IMR-90 (cell line): Measurements from ENCODE around the gene ZKSCAN8. TPM values are rescaled to one million over a fixed set of nuclear protein-coding genes. Genes with fewer than 3 reads are reported as not detected.

Experiments
- ATAC-seq: fragments of 200-7000 bp; cut with Tn5 transposase; 2 replicates; pipeline ENCODE4 v1.9.1; 2020; ENCODE audit warnings: low read depth, mild to moderate bottlenecking, moderate library complexity
- BruUV-seq: library from RNA; stranded (reverse); fragments of 400-500 nt; replicated peaks from 2 replicates; lab custom pipeline; 2021; lab: Mats Ljungman, UMichigan
- CTCF ChIA-PET: fragments of 300-600 bp; formaldehyde crosslinking; extraction: SDS; loops from one replicate; lab custom pipeline; 2021; ENCODE audit warnings: antibody characterized with exemption; lab: Yijun Ruan, JAX
- POLR2A ChIA-PET: fragments of 300-600 bp; sonication (Branson Sonifier 250); formaldehyde crosslinking; loops from one replicate; lab custom pipeline; 2022; ENCODE audit warnings: antibody characterized with exemption; ENCODE audit not compliant: unreplicated experiment; lab: Charles Lee
- DNase-seq: peaks from one replicate; pipeline ENCODE4 v3.0.0; 2013
- H2AFZ ChIP-seq: replicated peaks from 2 replicates; pipeline ENCODE3; 2013; ENCODE audit warnings: low read length, mild to moderate bottlenecking; ENCODE audit not compliant: poor library complexity
- H2AK5ac ChIP-seq: 2 replicates; pipeline ENCODE4 v1.6.1; 2013; ENCODE audit warnings: low read depth, low read length, inconsistent platforms
- H2AK9ac ChIP-seq: replicated peaks from 2 replicates; pipeline ENCODE3; 2013; ENCODE audit warnings: mild to moderate bottlenecking, low read depth, low read length, moderate library complexity; ENCODE audit not compliant: poor library complexity
- H2BK120ac ChIP-seq: 2 replicates; pipeline ENCODE4 v1.6.1; 2013; ENCODE audit warnings: low read depth, low read length, inconsistent platforms
- H2BK15ac ChIP-seq: 3 replicates; pipeline ENCODE4 v1.6.1; 2013; ENCODE audit warnings: low read depth, low read length, inconsistent platforms
- H2BK20ac ChIP-seq: 2 replicates; pipeline ENCODE4 v1.6.1; 2013; ENCODE audit warnings: low read depth, mild to moderate bottlenecking, inconsistent platforms, low read length, moderate library complexity
- H2BK5ac ChIP-seq: 2 replicates; pipeline ENCODE4 v1.6.1; 2013; ENCODE audit warnings: mild to moderate bottlenecking, low read depth, low read length, inconsistent platforms; ENCODE audit not compliant: poor library complexity, severe bottlenecking
- H3K14ac ChIP-seq: replicated peaks from 2 replicates; pipeline ENCODE4 v1.6.1; 2013; ENCODE audit warnings: low read depth, low read length, inconsistent platforms
- H3K18ac ChIP-seq: 2 replicates; pipeline ENCODE4 v1.6.1; 2013; ENCODE audit warnings: low read depth, low read length, control low read depth
- H3K23ac ChIP-seq: 2 replicates; pipeline ENCODE4 v1.6.1; 2013; ENCODE audit warnings: low read depth, low read length, inconsistent platforms
- H3K27ac ChIP-seq: 2 replicates; pipeline ENCODE4 v1.5.1; 2013; ENCODE audit warnings: mild to moderate bottlenecking, control low read depth, low read length; ENCODE audit not compliant: insufficient read depth
- H3K27me3 ChIP-seq: 2 replicates; pipeline ENCODE4 v1.6.1; 2013; ENCODE audit warnings: low read length; ENCODE audit not compliant: control insufficient read depth, insufficient read depth
- H3K36me3 ChIP-seq: 2 replicates; pipeline ENCODE4 v1.6.1; 2013; ENCODE audit warnings: low read length, mixed read lengths; ENCODE audit not compliant: control insufficient read depth, insufficient read depth
- H3K4ac ChIP-seq: 2 replicates; pipeline ENCODE4 v1.6.1; 2013; ENCODE audit warnings: low read depth, low read length, inconsistent platforms
- H3K4me1 ChIP-seq: 2 replicates; pipeline ENCODE4 v1.6.1; 2013; ENCODE audit warnings: low read length, mixed read lengths; ENCODE audit not compliant: control insufficient read depth, insufficient read depth
- H3K4me2 ChIP-seq: 2 replicates; pipeline ENCODE4 v1.6.1; 2013; ENCODE audit warnings: low read depth, mild to moderate bottlenecking, control low read depth, low read length, moderate library complexity
- H3K4me3 ChIP-seq: 2 replicates; pipeline ENCODE4 v1.5.1; 2013; ENCODE audit warnings: low read depth, mild to moderate bottlenecking, control low read depth, low read length, moderate library complexity; ENCODE audit not compliant: insufficient read depth
- H3K56ac ChIP-seq: 2 replicates; pipeline ENCODE4 v1.6.1; 2013; ENCODE audit warnings: low read length, inconsistent platforms; ENCODE audit not compliant: insufficient read depth; ENCODE audit errors: extremely low read depth
- H3K79me1 ChIP-seq, 2 experiments: 2 replicates each; pipeline ENCODE4 v1.6.1; 2013; ENCODE audit warnings: low read length in 2 of 2, inconsistent platforms in 1 of 2, low read depth in 1 of 2
- H3K9ac ChIP-seq: 2 replicates; pipeline ENCODE4 v1.6.1; 2013; ENCODE audit warnings: low read depth, low read length, control low read depth
- H3K9me1 ChIP-seq: 2 replicates; pipeline ENCODE4 v1.6.1; 2013; ENCODE audit warnings: low read length, inconsistent platforms; ENCODE audit not compliant: insufficient read depth
- H3K9me3 ChIP-seq: 2 replicates; pipeline ENCODE4 v1.6.1; 2013; ENCODE audit warnings: low read length; ENCODE audit not compliant: control insufficient read depth, insufficient read depth
- H4K20me1 ChIP-seq: 2 replicates; pipeline ENCODE4 v1.6.1; 2013; ENCODE audit warnings: low read length, inconsistent platforms; ENCODE audit not compliant: insufficient read depth
- H4K5ac ChIP-seq: 2 replicates; pipeline ENCODE4 v1.6.1; 2013; ENCODE audit warnings: mild to moderate bottlenecking, low read depth, low read length, control low read depth
- H4K8ac ChIP-seq, 2 experiments: 2 replicates each; pipeline ENCODE4 v1.6.1; 2013; ENCODE audit warnings: low read depth in 2 of 2, low read length in 2 of 2, control low read depth in 1 of 2, inconsistent platforms in 1 of 2
- H4K91ac ChIP-seq: 2 replicates; pipeline ENCODE4 v1.6.1; 2013; ENCODE audit warnings: low read depth, low read length, inconsistent platforms; ENCODE audit not compliant: insufficient read depth
- BHLHE40 ChIP-seq: fragments of 150-350 bp; IDR thresholded peaks from 2 replicates; pipeline ENCODE4 v1.6.1; 2016; ENCODE audit warnings: mild to moderate bottlenecking, low read depth, low read length
- CEBPB ChIP-seq: IDR thresholded peaks from 2 replicates; pipeline ENCODE4 v1.6.1; 2012; ENCODE audit warnings: low read depth, low read length, improper control_type of control experiment
- CHD1 ChIP-seq: IDR thresholded peaks from 2 replicates; pipeline ENCODE4 v1.6.1; 2012; ENCODE audit warnings: low read depth, low read length, improper control_type of control experiment
- ELK1 ChIP-seq: fragments of 150-350 bp; IDR thresholded peaks from 2 replicates; pipeline ENCODE4 v1.6.1; 2016; ENCODE audit warnings: low read depth, mild to moderate bottlenecking, low read length, moderate library complexity, borderline replicate concordance
- FOS ChIP-seq: fragments of 150-350 bp; IDR thresholded peaks from 2 replicates; pipeline ENCODE4 v1.6.1; 2016; ENCODE audit warnings: low read depth, low read length
- MAFK ChIP-seq: IDR thresholded peaks from 2 replicates; pipeline ENCODE4 v1.6.1; 2012; ENCODE audit warnings: low read depth, low read length, improper control_type of control experiment
- MAZ ChIP-seq: IDR thresholded peaks from 2 replicates; pipeline ENCODE4 v1.6.1; 2012; ENCODE audit warnings: low read depth, mild to moderate bottlenecking, low read length, improper control_type of control experiment, moderate library complexity, borderline replicate concordance
- MXI1 ChIP-seq: IDR thresholded peaks from 2 replicates; pipeline ENCODE4 v1.6.1; 2012; ENCODE audit warnings: low read depth, mild to moderate bottlenecking, low read length, moderate library complexity, borderline replicate concordance
- NFE2L2 ChIP-seq: fragments of 150-350 bp; IDR thresholded peaks from 2 replicates; pipeline ENCODE4 v1.6.1; 2016; ENCODE audit warnings: low read depth, mild to moderate bottlenecking, low read length
- POLR2A ChIP-seq: IDR thresholded peaks from 2 replicates; pipeline ENCODE4 v1.6.1; 2012; ENCODE audit warnings: mild to moderate bottlenecking, low read depth, low read length
- RAD21 ChIP-seq: IDR thresholded peaks from 2 replicates; pipeline ENCODE4 v1.6.1; 2012; ENCODE audit warnings: low read length, improper control_type of control experiment
- RCOR1 ChIP-seq: IDR thresholded peaks from 2 replicates; pipeline ENCODE4 v1.6.1; 2012; ENCODE audit warnings: mild to moderate bottlenecking, low read length, improper control_type of control experiment; ENCODE audit not compliant: insufficient replicate concordance
- RFX5 ChIP-seq: IDR thresholded peaks from 2 replicates; pipeline ENCODE4 v1.8.0; 2012; ENCODE audit warnings: low read depth, mild to moderate bottlenecking, low read length, moderate library complexity
- SMC3 ChIP-seq: fragments of 150-350 bp; IDR thresholded peaks from 2 replicates; pipeline ENCODE4 v1.6.1; 2016; ENCODE audit warnings: low read depth, mild to moderate bottlenecking, antibody characterized with exemption, low read length, moderate library complexity
- USF2 ChIP-seq: fragments of 150-350 bp; IDR thresholded peaks from 2 replicates; pipeline ENCODE4 v1.6.1; 2017; ENCODE audit warnings: mild to moderate bottlenecking, antibody characterized with exemption, low read length, low read depth
- WGBS, 2 experiments: methylation state at CpG; one replicate each; pipeline versions ENCODE4 v1.1.5 to v1.1.7; 2013; ENCODE audit warnings: missing lambda C conversion rate in 2 of 2; ENCODE audit not compliant: insufficient read length in 1 of 2; ENCODE audit errors: extremely low coverage in 2 of 2; 5-methylcytosine and 5-hydroxymethylcytosine counted together
- dilution Hi-C: fragments of 300-500 bp; cut with HindIII; formaldehyde crosslinking; loops from one replicate; pipeline ENCODE4 v1.14.3; 2018; ENCODE audit warnings: low sequenced_read_pairs; ENCODE audit not compliant: unreplicated experiment
- in situ Hi-C: fragments of 300-500 bp; cut with MboI; formaldehyde crosslinking; loops from 3 replicates; pipeline ENCODE4 v1.14.3; 2019; ENCODE audit warnings: low sequenced_read_pairs, inconsistent platforms, mixed read lengths
- intact Hi-C: fragments of 100-400 bp; cut with micrococcal nuclease; formaldehyde crosslinking; loops from 2 replicates; pipeline ENCODE4 v1.10.0; 2022
- polyA plus RNA-seq, 3 experiments: library from polyadenylated mRNA; depleted of rRNA; stranded (reverse); fragments of >200 nt; gene quantifications; 2 replicates each; pipeline ENCODE4 v1.2.3, GENCODE V29; 2012; ENCODE audit warnings: low replicate concordance in 1 of 3
- total RNA-seq: library from RNA; depleted of rRNA; stranded (reverse); fragments of >200 nt; gene quantifications from 2 replicates; pipeline ENCODE4 v1.2.3, GENCODE V29; 2012
- TF ChIP-seq, protein P1 (sequence below): conservative IDR thresholded peaks from 2 replicates; pipeline ENCODE4 v1.5.1; 2012; ENCODE audit warnings: mild to moderate bottlenecking, low read depth, low read length, improper control_type of control experiment

The ZKSCAN8 gene
- total and polyA plus RNA-seq, 2 of the 4 experiments (the other 2 are of a cell fraction): 8.3 to 22.8 TPM

GRCh38 chr6:28137505-28137981 is 4.1 kb upstream of the ZKSCAN8 start:
- ATAC-seq (no peak), DNase-seq (peak; percentile 14)
- POLR2A ChIA-PET: interaction anchor here (0.6 kb wide), 1 partner anchor 775 kb away, joined by 4 read pairs; no protein-coding TSS in a partner anchor
- peak overlapping the region; percentile 44 for H2BK5ac ChIP-seq
- CTCF ChIA-PET: no interaction called here
- H2BK20ac ChIP-seq: no peak overlapping the region
- no TSS peak for BruUV-seq
- H3K79me1 ChIP-seq: peaks cover 3 to 34% of the 10 kb centered on the region in 2 experiments; a peak in 3 of 4 replicates
- H4K91ac ChIP-seq: peak overlapping the region; percentile 75
- peak overlapping the region; percentile 76 for H3K4ac ChIP-seq
- H2AK9ac ChIP-seq: peak overlapping the region; percentile 56
- H3K9me1 ChIP-seq: no peaks in the 10 kb centered on the region
- H3K56ac ChIP-seq: peak overlapping the region; percentile 72
- H3K4me3 ChIP-seq: peak overlapping the region; percentile 95
- 0 out of 2 replicates have a peak overlapping the region, but pooled peaks have one; percentile 28 for H2BK120ac ChIP-seq
- H3K9ac ChIP-seq: peak overlapping the region; percentile 73
- H4K5ac ChIP-seq: peak overlapping the region; percentile 86
- no CpG with 5 or more reads among the region's 6 CpGs for WGBS, 2 experiments
- no peaks in the 10 kb centered on the region for H4K20me1 ChIP-seq
- peak overlapping the region; percentile 68 to 84 for H4K8ac ChIP-seq
- no peaks in the 10 kb centered on the region for H3K9me3 ChIP-seq
- intact Hi-C loops: loop anchor here (2.0 to 5.0 kb wide), 3 partner anchors 75 to 260 kb away; partner anchors contain the start of genes ZSCAN12 and ZSCAN26
- H2AFZ ChIP-seq: peak overlapping the region; percentile 97
- no peaks in the 10 kb centered on the region for H3K27me3 ChIP-seq
- peak overlapping the region; percentile 75 for H3K14ac ChIP-seq
- peak overlapping the region; percentile 75 for H3K27ac ChIP-seq
- TF ChIP-seq CHD1 (no peak), SMC3 (no peak), RFX5 (no peak), MAFK (no peak), POLR2A (no peak), CEBPB (no peak), MAZ (no peak), BHLHE40 (no peak), ELK1 (no peak), FOS (no peak), RAD21 (no peak), NFE2L2 (no peak), RCOR1 (no peak), MXI1 (no peak), USF2 (no peak)
- TF ChIP-seq, protein P1, sequence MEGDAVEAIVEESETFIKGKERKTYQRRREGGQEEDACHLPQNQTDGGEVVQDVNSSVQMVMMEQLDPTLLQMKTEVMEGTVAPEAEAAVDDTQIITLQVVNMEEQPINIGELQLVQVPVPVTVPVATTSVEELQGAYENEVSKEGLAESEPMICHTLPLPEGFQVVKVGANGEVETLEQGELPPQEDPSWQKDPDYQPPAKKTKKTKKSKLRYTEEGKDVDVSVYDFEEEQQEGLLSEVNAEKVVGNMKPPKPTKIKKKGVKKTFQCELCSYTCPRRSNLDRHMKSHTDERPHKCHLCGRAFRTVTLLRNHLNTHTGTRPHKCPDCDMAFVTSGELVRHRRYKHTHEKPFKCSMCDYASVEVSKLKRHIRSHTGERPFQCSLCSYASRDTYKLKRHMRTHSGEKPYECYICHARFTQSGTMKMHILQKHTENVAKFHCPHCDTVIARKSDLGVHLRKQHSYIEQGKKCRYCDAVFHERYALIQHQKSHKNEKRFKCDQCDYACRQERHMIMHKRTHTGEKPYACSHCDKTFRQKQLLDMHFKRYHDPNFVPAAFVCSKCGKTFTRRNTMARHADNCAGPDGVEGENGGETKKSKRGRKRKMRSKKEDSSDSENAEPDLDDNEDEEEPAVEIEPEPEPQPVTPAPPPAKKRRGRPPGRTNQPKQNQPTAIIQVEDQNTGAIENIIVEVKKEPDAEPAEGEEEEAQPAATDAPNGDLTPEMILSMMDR: no peak
- H2AK5ac ChIP-seq: peak overlapping the region; percentile 37; the same call in 1 of the 2 replicates
- dilution Hi-C loops: no loop called here
- H3K23ac ChIP-seq: peak overlapping the region; percentile 70
- peak overlapping the region; percentile 27; the same call in 2 of the 3 replicates for H2BK15ac ChIP-seq
- no peaks in the 10 kb centered on the region; the same call in 1 of the 2 replicates for H3K36me3 ChIP-seq
- H3K18ac ChIP-seq: peak overlapping the region; percentile 63
- in situ Hi-C loops: no loop called here
- H3K4me1 ChIP-seq: peaks cover 2% of the 10 kb centered on the region; the same call in 1 of the 2 replicates
- H3K4me2 ChIP-seq: peak overlapping the region; percentile 88
